HG03045 (cell line): ENCODE data around the gene C1orf21.
"Not testable (repeated sequence)": the region's sequence is repeated elsewhere in the genome, so short reads cannot be mapped to it uniquely, and the experiment has no call there.

Source experiments
- ATAC-seq: cut with Tn5 transposase; IDR thresholded peaks from one replicate; pipeline ENCODE4 v1.9.1; 2021; ENCODE audit warnings: mild to moderate bottlenecking, moderate library complexity; ENCODE audit not compliant: unreplicated experiment

C1orf21 gene

DNA sequence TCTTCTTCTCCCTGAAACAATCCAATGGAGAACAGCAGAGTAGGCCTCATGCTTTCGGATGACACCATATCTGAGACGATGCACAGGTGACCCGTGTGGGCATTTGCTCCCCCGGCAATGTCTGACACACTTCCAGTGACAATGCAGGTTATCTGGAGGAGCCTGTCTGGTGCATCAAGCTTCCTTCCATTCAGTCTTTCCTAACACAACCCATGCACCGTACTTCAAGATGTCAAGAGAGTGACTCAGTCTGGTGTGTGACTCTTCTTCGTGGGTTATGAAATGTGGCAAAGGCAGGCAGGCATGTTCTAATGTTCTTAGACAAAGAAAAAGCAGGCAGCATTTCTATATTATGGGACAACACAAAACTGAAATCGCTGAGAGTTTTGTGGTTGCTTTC is 208.8 kb downstream of the C1orf21 start:
- no peak for ATAC-seq

DNA sequence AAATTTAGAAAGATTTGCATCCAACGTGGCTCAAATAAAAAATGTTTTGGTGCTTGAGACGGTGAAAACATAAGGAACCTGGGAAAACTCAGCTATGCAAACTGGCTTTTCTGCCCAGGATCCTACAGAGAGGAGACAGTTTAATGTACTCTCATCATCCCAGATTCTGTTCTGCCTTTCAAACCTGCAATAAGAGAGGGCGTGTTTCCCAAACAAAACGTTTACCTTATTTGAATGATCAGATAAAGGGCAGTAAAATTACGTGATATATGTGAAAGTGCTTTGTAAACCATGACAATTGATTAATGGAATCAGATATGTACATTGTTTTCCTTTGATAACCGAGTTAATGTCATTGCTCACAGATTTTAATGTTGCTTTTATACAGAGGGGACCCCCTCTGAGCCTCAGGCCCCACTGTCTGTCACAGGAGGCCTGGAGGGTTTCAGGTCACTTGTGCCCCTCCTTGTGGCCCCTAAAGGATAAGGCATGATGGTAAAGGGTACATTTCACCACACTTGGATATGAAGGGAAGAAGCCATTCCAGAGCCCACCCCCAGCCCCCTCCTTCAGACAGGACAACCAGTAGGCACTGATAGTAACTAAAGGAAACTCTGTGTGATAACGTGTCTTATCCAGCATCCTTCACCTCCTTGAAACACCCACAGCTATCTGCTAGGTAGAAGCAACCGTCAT is 210.3 kb downstream of the C1orf21 start:
- ATAC-seq: no peak

GRCh38 chr1:184597650-184598357 is 211.0 kb downstream of the C1orf21 start:
- no peak for ATAC-seq

GRCh38 chr1:184598403-184599193 is 211.8 kb downstream of the C1orf21 start:
- no peak for ATAC-seq

GRCh38 chr1:184604152-184604900 is 217.5 kb downstream of the C1orf21 start:
- ATAC-seq: no peak

DNA sequence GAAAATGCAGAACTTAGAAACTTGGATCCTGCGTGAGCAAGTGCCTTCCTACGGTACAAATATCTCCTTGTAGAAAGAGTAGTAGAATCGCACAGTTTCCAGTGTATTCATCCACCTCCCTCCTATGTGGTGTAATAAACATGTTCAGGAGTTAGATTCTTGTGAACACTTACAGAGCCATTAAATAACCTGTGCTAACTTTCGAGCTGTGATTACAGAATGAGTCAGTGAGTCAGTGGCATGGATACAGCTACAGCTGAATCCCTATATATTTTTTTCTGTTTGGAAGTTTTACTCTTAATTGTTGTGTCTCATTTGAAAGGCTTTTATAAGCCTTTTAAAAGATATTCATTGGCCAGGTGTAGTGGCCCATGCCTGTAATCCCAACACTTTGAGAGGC is 219.1 kb downstream of the C1orf21 start:
- no peak for ATAC-seq

DNA sequence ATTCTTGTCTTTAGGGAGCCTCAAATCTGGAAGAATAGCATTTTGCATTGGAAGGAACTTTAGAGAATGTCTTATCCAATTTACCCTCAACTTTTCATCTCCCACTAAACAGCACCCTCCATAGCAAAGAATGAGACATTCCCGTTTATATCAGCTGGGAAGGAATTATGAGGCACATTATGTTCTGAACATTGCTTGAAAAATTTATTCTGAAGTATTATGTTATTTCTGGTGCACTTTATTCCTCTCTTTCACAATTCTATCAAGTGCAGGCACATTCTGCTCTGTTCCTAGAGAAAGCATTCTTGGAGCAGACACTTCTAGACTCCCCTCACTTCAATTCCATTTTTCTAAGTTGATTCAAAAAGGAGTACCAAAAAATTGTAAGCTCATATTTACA is 220.0 kb downstream of the C1orf21 start:
- ATAC-seq: no peak

GRCh38 chr1:184608581-184608980 is 221.8 kb downstream of the C1orf21 start:
- ATAC-seq: no peak

- no peak for ATAC-seq
Measured at GRCh38 chr1:184608990-184609389, 222.2 kb downstream of the C1orf21 start.

- no peak for ATAC-seq
Measured at GRCh38 chr1:184610876-184611595, 224.2 kb downstream of the C1orf21 start.

- not testable (repeated sequence) for ATAC-seq
Measured at GRCh38 chr1:184612229-184612628, 225.4 kb downstream of the C1orf21 start.

- ATAC-seq: no peak
Measured at GRCh38 chr1:184614667-184615066, 227.8 kb downstream of the C1orf21 start.

DNA sequence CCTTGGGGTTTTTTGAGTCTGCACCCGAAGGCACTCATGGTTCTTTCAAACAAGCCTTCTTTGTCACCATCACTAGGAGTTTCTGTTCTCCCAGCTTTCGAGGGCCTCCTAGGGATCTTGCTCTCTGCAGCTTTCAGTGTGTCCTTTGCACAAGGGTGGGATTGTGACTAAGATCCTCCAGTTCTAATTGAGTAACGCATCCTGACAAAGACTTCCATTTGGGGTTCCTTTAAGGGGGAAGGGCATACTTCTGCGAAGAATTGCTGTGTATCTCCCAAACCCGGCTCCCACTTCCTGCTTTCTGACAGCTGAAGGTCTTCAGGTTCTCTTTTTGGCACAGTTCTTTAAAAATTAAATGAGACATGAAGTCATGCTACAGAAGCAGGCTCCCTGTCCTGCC is 228.5 kb downstream of the C1orf21 start:
- ATAC-seq: no peak

GRCh38 chr1:184616504-184616903 is 229.7 kb downstream of the C1orf21 start:
- no peak for ATAC-seq

GRCh38 chr1:184617433-184618029 is 230.7 kb downstream of the C1orf21 start:
- ATAC-seq: no peak

DNA sequence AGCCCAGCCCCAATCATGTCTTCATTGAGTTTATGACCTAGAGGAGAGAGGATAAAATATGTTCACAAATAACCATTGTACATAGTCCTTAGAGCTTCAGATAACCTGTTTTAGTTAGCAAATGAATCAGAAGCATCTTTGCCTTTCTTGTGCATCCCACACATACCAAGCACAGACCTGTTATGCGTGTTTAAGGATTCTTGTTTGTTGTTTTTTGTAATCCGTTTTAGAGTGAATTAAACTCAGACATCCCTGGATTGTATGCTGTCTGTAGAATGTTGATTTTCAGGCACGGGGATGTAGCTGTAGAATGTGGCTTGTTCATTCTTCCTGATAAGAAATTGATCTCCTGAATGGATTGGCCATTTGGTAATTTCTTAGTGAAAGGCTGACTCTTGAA is 232.0 kb downstream of the C1orf21 start:
- ATAC-seq: no peak

DNA sequence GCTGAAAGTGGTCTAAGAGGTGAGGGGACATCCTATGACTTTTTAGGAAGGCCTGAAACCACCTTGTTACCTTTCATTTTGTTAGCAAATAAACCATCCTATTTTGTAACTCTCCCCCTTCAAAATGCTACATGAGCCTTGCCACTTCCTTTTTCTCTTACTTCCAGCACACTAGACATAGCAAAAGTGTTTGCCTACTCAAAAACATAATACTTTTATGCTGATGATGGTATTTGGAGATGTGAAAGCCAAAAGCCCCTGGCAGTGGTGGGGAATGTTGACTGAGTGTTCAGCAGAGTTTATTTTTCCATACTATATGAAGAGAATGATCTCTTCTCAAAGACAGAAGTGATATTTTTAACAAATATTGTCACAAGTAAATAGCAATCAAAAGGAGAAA is 233.6 kb downstream of the C1orf21 start:
- ATAC-seq: no peak

- ATAC-seq: no peak
Measured at GRCh38 chr1:184621260-184621659, 234.4 kb downstream of the C1orf21 start.

GRCh38 chr1:184622136-184622823 is 235.5 kb downstream of the C1orf21 start:
- ATAC-seq: no peak
